ENCODE data around the gene PTPRM. TPM values are rescaled to one million over a fixed set of nuclear protein-coding genes. Genes with fewer than 3 reads are reported as not detected.

Gene PTPRM
- total RNA-seq, 1 experiment from 2014 or later: 6.2 TPM

GRCh38 chr18:8339210-8339609 lies 772.1 kb downstream of the PTPRM start:
- no peak overlapping the region for H3K56ac ChIP-seq (ENCODE audit: insufficient read length, low read depth, low read length)
- H4K8ac ChIP-seq (replicated peaks; ENCODE audit: insufficient read length, low read depth, low read length): no peak overlapping the region
- H3K4me2 ChIP-seq (ENCODE audit: insufficient read depth, insufficient read length, low read length): no peak overlapping the region
- DNase-seq: no peak
- no peak overlapping the region for H2BK20ac ChIP-seq (ENCODE audit: low read depth, low read length, poor library complexity, severe bottlenecking)
- no peaks in the 10 kb centered on the region for H3K27me3 Mint-ChIP-seq (ENCODE audit: low read depth)
- no CpG with 5 or more reads among the region's 4 CpGs for WGBS (ENCODE audit: extremely low coverage, insufficient read length, low lambda C conversion rate)
- H3K9me3 Mint-ChIP-seq: no peaks in the 10 kb centered on the region
- H3K23me2 ChIP-seq (ENCODE audit: insufficient read length, low read depth, low read length, poor library complexity, severe bottlenecking): no peaks in the 10 kb centered on the region
- no peak overlapping the region for H2AFZ ChIP-seq (ENCODE audit: low read length)
- no peaks in the 10 kb centered on the region for H3K36me3 Mint-ChIP-seq (ENCODE audit: insufficient read depth in 1 of 3, low read depth in 3 of 3)
- H3K4me3 Mint-ChIP-seq: no peak overlapping the region
- H2BK5ac ChIP-seq (ENCODE audit: insufficient read length, low read length): no peak overlapping the region
- no peak for TF ChIP-seq CTCF (conservative IDR thresholded peaks at IDR 0.05)
- peaks cover 9 to 12% of the 10 kb centered on the region in 2 experiments for H3K4me1 Mint-ChIP-seq
- no peaks in the 10 kb centered on the region for H4K20me1 ChIP-seq (ENCODE audit: control insufficient read depth, insufficient read depth, insufficient read length)
- H4K5ac ChIP-seq (ENCODE audit: insufficient read length, low read depth, low read length): no peak overlapping the region
- no peaks in the 10 kb centered on the region for H3K4me1 ChIP-seq (ENCODE audit: insufficient read depth, low read length)
- no peak overlapping the region for H2AK5ac ChIP-seq (ENCODE audit: insufficient read length, low read length)
- H3K4ac ChIP-seq (ENCODE audit: low read depth, low read length): no peak overlapping the region
- H3K79me1 ChIP-seq (ENCODE audit: insufficient read depth, low read depth, low read length, poor library complexity, severe bottlenecking): no peaks in the 10 kb centered on the region
- H3K79me2 ChIP-seq (ENCODE audit: insufficient read depth, low read length): no peaks in the 10 kb centered on the region
- no peak overlapping the region for H4K91ac ChIP-seq (ENCODE audit: insufficient read length, low read depth, low read length)
- H3K14ac ChIP-seq (ENCODE audit: insufficient read depth, low read length): no peak overlapping the region
- H3K23ac ChIP-seq (ENCODE audit: insufficient read length, low read depth, low read length): no peak overlapping the region
- H3K9me3 ChIP-seq (ENCODE audit: control insufficient read depth, low read depth, low read length): no peaks in the 10 kb centered on the region
- no peak overlapping the region for H3K9ac ChIP-seq (ENCODE audit: extremely low read depth, insufficient read length, low read length)
- H2BK15ac ChIP-seq (ENCODE audit: low read depth, low read length): no peak overlapping the region
- no peak overlapping the region for H2BK12ac ChIP-seq (ENCODE audit: insufficient read length, low read depth, low read length)
- no peak overlapping the region for H3T11ph ChIP-seq (ENCODE audit: low read length)
- H3K27me3 ChIP-seq (ENCODE audit: insufficient read depth, low read length): no peaks in the 10 kb centered on the region
- H3K27ac ChIP-seq (ENCODE audit: insufficient read length, low read depth, low read length): no peak overlapping the region
- no peak overlapping the region for H2BK120ac ChIP-seq (ENCODE audit: low read depth, low read length, poor library complexity, severe bottlenecking)
- H3K18ac ChIP-seq (ENCODE audit: insufficient read length, low read depth, low read length): no peak overlapping the region
- peak overlapping the region in 2 of 3 experiments; percentile 32 to 33; a peak in 2 of 7 replicates for H3K27ac Mint-ChIP-seq
